GM10266 (cell line): Measurements from ENCODE around the gene TSPAN9.
A peak's percentile ranks its signal among the peaks of the same experiment; 100 is the strongest.

Source experiments
- DNase-seq: peaks from one replicate; pipeline ENCODE4 v3.0.0; 2012; ENCODE audit errors: extremely low spot score
- TF ChIP-seq, protein P1 (sequence below): IDR thresholded peaks from 2 replicates; pipeline ENCODE4 v1.5.1; 2012; ENCODE audit warnings: mild to moderate bottlenecking, low read depth; ENCODE audit not compliant: control insufficient read depth, insufficient read depth; ENCODE audit errors: missing control alignments

TSPAN9 gene

DNA sequence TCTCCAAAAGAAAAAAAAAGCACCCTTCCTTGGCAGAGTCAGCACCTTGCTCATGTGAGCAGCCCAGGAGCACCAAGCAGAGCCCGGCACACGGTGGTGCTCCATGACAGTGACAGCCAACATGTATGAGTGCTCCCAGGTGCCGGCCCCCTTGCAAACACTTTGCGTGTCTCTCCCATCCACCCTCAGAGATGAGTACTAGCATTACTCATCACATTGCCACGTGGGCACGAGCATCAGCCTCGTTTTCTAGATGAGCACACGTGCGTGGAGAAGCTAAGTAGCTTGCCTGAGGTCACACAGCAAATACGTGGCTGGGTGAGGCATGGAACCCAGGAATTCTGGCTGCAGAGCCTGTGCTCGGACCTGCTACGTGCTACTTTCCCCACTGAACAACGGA is 235.9 kb downstream of the TSPAN9 start:
- TF ChIP-seq, protein P1, sequence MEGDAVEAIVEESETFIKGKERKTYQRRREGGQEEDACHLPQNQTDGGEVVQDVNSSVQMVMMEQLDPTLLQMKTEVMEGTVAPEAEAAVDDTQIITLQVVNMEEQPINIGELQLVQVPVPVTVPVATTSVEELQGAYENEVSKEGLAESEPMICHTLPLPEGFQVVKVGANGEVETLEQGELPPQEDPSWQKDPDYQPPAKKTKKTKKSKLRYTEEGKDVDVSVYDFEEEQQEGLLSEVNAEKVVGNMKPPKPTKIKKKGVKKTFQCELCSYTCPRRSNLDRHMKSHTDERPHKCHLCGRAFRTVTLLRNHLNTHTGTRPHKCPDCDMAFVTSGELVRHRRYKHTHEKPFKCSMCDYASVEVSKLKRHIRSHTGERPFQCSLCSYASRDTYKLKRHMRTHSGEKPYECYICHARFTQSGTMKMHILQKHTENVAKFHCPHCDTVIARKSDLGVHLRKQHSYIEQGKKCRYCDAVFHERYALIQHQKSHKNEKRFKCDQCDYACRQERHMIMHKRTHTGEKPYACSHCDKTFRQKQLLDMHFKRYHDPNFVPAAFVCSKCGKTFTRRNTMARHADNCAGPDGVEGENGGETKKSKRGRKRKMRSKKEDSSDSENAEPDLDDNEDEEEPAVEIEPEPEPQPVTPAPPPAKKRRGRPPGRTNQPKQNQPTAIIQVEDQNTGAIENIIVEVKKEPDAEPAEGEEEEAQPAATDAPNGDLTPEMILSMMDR = no peak
- DNase-seq = no peak

- DNase-seq = peak; percentile 43
- TF ChIP-seq, protein P1 = peak; percentile 44
Measured at GRCh38 chr12:3313675-3314663, 236.8 kb downstream of the TSPAN9 start.

DNA sequence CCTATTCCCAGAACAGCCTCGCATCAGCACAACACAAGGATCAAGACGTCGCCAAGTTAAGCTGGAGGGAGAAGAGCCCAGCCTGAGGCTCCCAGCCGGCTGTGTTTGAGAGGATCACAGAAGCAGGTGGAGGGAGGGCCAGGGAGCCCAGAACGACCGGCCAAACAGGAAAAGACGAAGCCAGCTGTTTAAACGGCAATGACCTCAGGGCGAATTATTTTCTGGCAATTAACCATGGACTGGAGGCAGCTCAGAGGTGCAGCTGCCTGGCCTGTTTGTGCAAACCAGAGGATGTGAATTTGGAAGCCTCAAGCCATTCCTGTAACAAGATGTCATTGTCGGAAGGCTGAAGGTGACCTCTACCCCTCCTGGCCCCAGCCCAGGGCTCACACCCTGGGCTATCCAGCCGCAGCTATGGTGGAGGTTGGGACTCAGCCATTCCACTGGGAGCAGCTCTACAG is 238.1 kb downstream of the TSPAN9 start:
- TF ChIP-seq, protein P1 = no peak
- no peak for DNase-seq

DNA sequence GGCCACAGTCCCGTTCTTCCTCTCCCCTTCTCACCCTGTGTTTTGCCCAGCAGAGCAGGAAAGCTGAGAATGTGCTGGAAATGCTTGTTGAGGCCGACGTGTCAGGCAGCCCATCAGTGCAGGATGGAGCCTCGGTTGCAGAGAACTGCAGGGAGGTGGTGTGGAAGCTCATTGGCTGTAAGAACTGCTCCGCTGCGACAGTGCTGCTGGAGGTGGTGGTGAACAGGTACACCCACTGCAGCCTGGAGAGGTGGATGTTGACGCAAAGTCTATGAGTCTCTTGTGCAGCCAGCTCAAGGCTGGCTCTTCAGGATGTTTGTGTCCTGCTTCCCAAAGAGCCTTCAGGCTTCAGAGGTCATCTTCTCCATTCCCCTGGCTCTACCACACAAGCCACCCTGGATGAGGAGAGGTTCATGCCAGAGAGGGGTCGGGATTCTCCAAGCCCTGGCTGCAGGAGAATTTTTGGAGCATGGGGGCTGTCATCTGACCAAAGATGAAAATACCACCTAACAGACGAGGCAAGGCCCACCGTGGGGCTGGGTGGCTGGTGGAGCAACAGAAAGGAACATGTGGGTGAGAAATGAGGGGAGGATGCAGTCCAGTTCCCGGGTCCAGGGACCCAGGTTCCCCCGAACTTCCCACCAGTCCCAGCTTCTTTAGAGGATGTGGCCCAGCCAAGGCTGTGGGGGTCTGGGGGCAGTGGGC is 239.7 kb downstream of the TSPAN9 start:
- DNase-seq = no peak
- TF ChIP-seq, protein P1 = no peak

DNA sequence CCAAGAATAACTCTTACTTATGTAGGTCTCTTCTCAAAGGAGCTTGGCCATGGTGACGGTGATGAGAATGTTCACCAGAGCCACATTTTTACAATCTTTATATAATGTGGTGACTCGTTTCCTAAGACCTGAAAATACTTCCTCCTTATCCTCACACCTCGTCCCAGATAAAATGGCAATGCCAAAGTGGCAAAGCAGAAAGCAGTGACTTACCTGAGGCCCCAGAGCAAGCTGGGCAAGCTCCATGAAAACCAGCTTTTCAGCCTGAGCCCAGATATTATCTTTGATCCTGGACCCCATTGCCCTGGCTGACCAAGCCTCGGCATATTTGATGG is 240.3 kb downstream of the TSPAN9 start:
- no peak for DNase-seq
- TF ChIP-seq, protein P1 = no peak

- DNase-seq = no peak
- TF ChIP-seq, protein P1 = no peak
Measured at GRCh38 chr12:3317841-3318501, 240.8 kb downstream of the TSPAN9 start.
